A673 (cell line): ENCODE results near the gene DUSP1.

Experiments
- EZH2 ChIP-seq: fragments of 200-600 bp; sonication (generic); IDR thresholded peaks from 2 replicates; pipeline ENCODE4 v1.6.1; 2017; ENCODE audit warnings: borderline replicate concordance, low read depth, mild to moderate bottlenecking, mixed read lengths, antibody characterized with exemption, low read length; ENCODE audit not compliant: poor library complexity, severe bottlenecking
- TF ChIP-seq, protein P1 (sequence below): fragments of 300-800, 200-600 bp; sonication (generic); conservative IDR thresholded peaks from 2 replicates; pipeline ENCODE4 v1.5.1; 2017; ENCODE audit warnings: low read depth, mild to moderate bottlenecking, antibody characterized with exemption, low read length, moderate library complexity, mixed read lengths

DNA sequence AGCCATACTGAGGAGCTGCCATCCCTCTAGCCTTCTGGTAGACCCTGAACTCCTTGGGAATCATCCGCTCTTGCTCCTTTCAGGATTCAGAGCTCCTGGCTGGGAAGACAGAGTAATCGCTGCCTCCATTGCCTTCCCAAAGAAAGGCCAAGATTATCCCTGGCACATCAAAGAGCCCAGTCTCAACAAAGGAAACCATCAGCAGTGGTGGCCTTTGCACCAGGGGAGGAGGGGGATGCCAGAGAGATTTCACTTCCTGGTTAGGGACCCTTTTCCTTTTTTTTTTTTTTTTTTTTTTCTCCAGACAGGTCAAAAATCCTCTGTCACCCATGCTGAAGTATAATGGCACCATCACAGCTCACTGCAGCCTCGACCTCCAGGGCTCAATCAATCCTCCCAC, 47.1 kb upstream of the DUSP1 start:
- TF ChIP-seq, protein P1, sequence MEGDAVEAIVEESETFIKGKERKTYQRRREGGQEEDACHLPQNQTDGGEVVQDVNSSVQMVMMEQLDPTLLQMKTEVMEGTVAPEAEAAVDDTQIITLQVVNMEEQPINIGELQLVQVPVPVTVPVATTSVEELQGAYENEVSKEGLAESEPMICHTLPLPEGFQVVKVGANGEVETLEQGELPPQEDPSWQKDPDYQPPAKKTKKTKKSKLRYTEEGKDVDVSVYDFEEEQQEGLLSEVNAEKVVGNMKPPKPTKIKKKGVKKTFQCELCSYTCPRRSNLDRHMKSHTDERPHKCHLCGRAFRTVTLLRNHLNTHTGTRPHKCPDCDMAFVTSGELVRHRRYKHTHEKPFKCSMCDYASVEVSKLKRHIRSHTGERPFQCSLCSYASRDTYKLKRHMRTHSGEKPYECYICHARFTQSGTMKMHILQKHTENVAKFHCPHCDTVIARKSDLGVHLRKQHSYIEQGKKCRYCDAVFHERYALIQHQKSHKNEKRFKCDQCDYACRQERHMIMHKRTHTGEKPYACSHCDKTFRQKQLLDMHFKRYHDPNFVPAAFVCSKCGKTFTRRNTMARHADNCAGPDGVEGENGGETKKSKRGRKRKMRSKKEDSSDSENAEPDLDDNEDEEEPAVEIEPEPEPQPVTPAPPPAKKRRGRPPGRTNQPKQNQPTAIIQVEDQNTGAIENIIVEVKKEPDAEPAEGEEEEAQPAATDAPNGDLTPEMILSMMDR = no peak
- no peak for TF ChIP-seq EZH2
